ENCODE results near the gene SLC7A14.
"Not testable (repeated sequence)": the region's sequence is repeated elsewhere in the genome, so short reads cannot be mapped to it uniquely, and the experiment has no call there.

SLC7A14 gene

GRCh38 chr3:170589113-170589512 is 3.2 kb upstream of the SLC7A14 start:
- no peak for DNase-seq

DNA sequence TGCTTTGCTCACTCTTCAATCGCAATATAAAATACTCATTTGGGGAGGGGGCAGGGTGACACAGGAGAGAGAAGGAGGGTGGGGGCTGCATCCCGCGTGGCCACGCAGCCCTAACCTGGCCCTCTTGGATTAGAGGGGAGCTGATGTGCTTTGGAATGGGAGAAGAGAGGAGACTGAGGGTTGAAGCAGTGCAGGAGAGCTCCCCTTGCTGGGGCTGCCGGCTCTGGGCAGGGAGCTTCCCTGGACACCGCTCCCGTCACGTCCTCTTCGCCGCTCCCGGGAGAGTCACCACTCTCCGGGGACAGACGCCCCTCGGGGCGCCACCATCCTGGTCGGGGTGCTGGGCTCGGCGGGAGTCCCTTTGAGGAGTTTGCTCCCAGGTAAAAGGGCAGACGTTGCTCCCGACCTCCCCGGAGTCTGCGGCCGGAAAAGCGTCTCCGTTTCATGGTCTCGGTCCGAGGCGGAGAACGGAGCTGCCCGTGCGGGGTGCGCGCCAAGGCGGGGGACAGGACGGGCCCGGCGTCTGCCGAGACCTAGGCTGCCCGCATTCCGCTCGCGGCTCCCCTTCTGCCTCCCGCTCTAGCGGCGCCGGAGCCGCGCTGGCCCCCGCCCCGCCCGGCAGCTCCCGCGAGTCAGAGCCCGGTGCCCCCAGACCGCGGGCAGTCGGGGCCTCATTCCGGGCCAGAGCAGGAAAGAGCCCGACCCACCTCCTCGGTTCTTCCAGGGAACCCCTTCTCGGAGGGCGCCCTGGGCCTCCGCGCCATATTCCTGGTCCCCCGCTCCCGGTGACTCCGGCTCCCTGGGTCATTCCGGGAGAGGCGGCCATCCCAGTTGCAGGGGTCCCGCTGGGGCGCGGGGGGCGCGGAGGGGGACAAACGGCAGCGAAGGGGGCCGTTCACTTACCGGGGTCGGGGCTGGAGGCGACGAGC is 603 bp downstream of the SLC7A14 start:
- DNase-seq, result no peak

GRCh38 chr3:170584585-170585007 is 1.3 kb downstream of the SLC7A14 start:
- DNase-seq, result peak; percentile 50

DNA sequence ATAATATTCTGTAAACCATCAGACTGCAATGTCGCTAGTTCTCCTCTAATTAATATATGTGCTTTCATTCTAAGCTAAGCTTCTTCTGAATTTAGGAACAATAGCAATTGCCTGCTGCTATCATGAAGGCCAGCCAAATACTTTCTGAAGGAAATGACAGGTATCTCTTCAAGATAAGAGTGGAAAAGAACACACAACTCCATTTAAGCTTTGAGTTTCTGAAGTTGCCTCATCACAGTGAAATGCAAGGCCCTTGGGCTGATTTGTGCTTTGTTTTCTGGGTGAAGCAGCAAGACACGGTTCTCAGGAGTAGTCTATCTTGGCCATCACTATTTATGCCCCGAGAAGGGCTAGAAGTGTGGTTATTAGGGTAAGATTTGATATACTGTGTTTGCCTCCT is 6.2 kb downstream of the SLC7A14 start:
- no peak for DNase-seq

DNA sequence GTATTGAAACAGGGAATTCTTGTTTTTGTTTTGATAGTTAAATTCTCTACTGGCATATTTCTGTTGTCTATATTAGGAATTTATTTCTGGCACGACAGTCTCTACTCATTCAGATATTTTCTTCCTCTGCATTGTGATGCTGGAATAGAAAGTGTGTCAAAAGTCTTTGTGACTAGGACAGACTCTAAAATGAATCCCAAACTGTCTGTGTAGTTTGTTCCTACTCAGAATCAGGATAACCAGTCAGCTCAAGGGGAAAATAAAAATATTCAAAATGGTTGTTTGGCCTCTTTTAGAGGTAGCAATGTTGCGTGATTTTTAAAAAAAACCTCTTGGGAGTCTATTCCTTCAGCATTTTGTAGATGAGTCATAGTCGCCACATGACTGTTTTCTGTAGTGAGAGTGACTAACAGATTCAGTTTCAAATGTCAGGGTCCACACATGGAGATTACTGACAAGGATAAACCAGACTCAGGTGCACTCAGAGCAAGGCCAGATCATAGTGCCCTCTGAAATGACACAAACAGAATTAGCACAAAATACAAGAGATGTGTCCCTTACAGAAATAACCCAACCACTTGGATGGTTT is 13.1 kb downstream of the SLC7A14 start:
- DNase-seq, result no peak

DNA sequence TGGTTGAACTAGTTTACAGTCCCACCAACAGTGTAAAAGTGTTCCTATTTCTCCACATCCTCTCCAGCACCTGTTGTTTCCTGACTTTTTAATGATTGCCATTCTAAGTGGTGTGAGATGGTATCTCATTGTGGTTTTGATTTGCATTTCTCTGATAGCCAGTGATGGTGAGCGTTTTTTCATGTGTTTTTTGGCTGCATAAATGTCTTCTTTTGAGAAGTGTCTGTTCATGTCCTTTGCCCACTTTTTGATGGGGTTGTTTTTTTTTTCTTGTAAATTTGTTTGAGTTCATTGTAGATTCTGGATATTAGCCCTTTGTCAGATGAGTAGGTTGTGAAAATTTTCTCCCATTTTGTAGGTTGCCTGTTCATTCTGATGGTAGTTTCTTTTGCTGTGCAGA is 18.3 kb downstream of the SLC7A14 start:
- DNase-seq, result not testable (repeated sequence)

DNA sequence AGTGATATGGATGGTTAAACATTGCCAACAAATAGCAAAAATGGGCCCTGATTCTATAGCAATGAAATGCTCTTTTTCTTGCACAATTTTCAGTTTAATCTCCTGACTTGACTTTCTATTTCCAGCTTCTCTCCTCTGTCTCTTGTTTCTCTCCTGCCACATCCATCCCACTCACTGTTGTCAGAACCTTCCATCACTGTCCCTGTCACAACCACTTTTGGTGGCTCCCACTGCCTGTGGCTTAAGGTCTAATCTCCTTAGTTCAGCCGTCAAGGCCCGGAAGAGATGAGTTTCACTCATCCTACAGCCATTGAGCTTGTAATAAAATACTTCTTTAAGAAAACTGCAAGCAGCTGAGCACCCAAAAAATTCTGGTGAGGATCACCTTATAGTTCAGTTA is 19.5 kb downstream of the SLC7A14 start:
- DNase-seq, result no peak

DNA sequence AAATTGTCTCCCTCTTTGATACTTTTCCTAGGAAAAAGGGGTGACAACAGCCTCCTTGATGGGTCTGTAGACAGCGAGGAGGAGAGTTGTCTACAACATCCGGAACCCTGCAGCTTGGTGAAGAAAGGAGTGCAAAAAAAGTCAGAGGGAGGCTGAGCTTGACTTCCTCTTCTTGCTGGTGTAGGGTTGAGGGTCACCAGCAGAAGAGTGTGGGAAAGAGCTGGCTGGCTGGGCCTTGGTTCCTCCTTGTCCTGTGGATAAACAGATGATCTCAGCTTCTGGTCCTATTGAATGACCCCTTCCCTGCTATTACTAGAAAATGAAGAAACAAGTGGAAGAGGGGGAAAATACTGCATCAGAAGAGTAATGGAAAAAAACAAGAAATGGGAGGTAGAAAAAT is 20.4 kb downstream of the SLC7A14 start:
- no peak for DNase-seq

GRCh38 chr3:170564664-170565063 is 21.2 kb downstream of the SLC7A14 start:
- no peak for DNase-seq

DNA sequence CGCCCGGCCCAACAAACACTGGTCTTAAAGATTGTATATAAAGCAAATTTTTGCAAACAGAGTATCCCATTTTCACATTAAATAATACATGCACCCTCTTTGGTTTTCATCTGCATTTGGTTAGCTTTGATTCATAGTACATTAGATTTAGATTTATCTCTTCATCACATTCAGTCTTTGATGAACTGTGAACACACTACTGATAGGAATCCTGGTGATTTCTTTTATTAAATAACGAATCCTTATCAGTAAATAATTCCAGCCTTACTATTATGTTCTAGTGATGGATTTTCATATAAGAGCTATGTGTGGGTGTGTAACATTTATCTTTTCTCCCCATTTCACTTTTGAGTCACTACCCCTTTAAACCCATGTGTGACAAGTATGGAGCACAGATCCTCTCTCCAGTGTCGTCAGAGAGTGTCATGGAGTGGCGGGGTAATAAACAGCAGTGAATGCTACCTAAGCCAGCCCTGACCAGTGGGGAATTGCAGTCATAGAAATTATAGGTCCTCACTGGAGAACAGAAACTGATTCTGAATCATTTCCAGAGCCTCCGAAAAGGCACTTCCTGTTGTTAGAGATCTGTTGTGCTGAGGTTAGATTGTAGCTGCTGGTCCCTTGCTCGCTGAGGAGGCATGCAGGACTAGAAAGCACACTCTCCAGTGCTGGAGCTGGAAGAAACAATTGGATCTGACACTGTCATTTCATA is 22.0 kb downstream of the SLC7A14 start:
- DNase-seq, result no peak

DNA sequence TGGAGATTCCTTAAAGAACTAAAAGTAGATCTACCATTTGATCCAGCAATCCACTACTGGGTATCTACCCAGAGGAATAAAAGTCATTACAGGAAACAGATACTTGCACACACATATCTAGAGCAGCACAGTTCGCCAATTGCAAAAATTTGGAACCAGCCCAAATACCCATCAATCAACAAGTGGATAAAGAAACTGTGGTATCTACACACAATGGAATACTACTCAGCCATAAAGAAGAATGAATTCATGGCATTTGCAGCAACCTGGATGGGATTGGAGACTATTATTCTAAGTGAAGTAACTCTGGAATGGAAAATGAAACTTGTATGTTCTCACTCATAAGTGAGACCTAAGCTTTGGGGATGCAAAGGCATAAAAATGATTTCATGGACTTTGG is 23.8 kb downstream of the SLC7A14 start:
- DNase-seq, result no peak

- no peak for DNase-seq
Measured at GRCh38 chr3:170560717-170561382, 25.0 kb downstream of the SLC7A14 start.

GRCh38 chr3:170560296-170560695 is 25.6 kb downstream of the SLC7A14 start:
- no peak for DNase-seq

DNA sequence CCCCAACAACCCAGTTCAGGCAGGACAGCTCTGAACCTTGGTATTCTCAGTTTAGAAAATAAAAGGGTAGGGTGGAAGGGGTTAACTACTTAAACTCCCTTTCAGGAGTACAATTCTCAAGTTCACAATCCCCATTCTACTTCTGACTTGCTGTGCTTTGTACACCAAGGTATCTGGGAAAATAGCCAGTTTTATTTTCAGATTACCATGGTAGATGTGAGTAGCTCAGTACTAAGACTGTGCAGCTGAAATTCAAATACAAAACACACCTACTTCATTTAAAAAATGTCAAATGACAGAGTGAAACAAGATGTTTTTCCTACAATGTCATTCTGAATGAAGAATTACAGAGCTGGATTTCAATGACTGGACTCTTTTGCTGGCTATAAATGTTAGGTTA is 27.4 kb downstream of the SLC7A14 start:
- DNase-seq, result no peak

GRCh38 chr3:170555329-170555728 is 30.5 kb downstream of the SLC7A14 start:
- no peak for DNase-seq

- DNase-seq, result no peak
Measured at GRCh38 chr3:170553788-170554757, 31.8 kb downstream of the SLC7A14 start.

DNA sequence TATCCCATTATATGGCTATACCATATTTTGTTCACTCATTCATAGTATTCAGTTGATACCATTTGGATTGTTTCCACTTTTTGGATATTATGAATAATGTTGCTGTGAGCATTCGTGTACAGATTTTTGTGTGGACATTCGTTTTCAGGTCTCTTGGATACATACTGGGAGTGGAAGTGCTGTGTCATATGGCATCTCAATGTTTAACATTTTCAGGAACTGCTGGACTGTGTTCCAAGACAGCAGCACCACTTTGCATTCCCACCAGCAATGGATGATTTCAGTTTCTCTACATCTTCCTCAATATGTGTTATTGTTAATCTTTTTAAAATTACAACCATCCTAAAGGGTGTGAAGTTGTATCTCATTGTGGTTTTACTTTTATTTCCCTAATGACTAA is 34.6 kb downstream of the SLC7A14 start:
- no peak for DNase-seq

GRCh38 chr3:170542704-170543103 is 43.2 kb downstream of the SLC7A14 start:
- no peak for DNase-seq

DNA sequence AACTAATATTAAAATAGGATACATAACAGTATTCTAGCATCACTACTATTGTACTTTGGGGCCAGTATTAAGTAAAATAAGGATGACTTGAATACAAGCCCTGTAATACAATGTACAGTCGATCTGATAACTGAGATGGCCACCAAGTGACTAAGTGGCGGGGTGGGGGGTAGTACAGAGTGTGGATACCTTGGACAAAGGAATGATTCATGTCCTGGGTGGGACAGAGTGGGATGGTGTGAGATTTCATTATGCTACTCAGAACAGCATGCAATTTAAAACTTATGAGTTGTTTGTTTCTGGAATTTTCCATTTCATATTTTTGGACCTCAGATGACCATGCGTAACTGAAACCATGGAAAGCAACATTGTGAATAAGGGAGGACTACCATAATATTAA is 46.0 kb downstream of the SLC7A14 start:
- DNase-seq, result no peak

- no peak for DNase-seq
Measured at GRCh38 chr3:170536712-170537111, 49.2 kb downstream of the SLC7A14 start.

DNA sequence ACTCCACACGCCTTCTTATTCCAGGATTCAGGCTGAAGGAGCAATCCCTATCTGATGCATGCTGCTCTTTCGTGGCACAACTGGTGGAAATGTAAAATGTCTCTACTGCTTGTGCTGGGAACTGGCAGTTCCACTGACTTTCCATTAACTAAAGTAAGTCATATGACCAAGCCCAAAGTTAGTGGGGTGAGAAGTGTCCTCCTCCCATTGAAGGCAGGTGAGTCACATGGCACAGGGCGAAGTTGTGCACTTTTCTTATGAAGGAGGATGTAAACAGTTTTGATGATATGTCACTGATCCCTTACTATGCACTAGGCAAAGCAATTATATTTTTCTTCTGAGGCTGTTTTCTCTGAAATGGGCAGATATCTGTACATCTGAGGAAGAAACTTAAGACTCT is 51.6 kb downstream of the SLC7A14 start:
- no peak for DNase-seq

DNA sequence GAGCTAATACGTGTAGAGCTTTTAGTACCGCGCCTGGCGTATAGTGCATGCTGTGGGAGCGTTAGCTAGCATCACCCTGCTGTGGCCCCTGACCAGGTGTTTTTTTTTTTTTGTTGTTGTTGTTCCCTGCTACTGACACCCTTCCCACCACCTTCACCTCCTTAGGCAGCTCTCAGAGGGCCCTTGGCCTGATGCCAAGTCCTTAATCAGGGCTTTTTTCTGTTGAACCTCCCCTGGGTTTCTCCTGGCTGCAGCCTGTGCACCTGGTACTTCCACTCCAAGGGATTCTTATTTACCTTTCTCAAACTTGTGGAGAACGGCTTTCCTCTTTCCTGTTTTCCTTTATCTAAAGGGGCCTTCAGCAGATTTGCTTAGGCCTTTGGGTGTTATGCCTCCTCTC is 53.3 kb downstream of the SLC7A14 start:
- no peak for DNase-seq

Data from T1000 (cell line).